ENCODE data around the gene OR2AE1.
A peak's percentile ranks its signal among the peaks of the same experiment; 100 is the strongest.
"Not testable (repeated sequence)": the region's sequence is repeated elsewhere in the genome, so short reads cannot be mapped to it uniquely, and the experiment has no call there.

Gene OR2AE1

GRCh38 chr7:99876933-99877332 is at the start of gene OR2AE1:
TSS of gene OR2AE1 (minus strand) at chr7:99877033. CDS start at chr7:99877033, 0 bp downstream.
- DNase-seq, result no peak

- DNase-seq, result no peak
Measured at GRCh38 chr7:99926321-99926720, 49.5 kb upstream of the OR2AE1 start.

GRCh38 chr7:99923200-99923599 is 46.4 kb upstream of the OR2AE1 start:
- no peak for DNase-seq

GRCh38 chr7:99920149-99920548 is 43.3 kb upstream of the OR2AE1 start:
- DNase-seq, result no peak

GRCh38 chr7:99919814-99920112 is 42.9 kb upstream of the OR2AE1 start:
- DNase-seq, result no peak

- DNase-seq, result peak; percentile 43
Measured at GRCh38 chr7:99918959-99919813, 42.4 kb upstream of the OR2AE1 start, which contains the start of gene TRIM4. TSS of gene TRIM4 (minus strand) at chr7:99919530. CDS start at chr7:99919401, 129 bp downstream.

GRCh38 chr7:99910976-99911375 is 34.1 kb upstream of the OR2AE1 start:
- DNase-seq, result no peak

- DNase-seq, result no peak
Measured at GRCh38 chr7:99901581-99901980, 24.7 kb upstream of the OR2AE1 start.

- DNase-seq, result no peak
Measured at GRCh38 chr7:99899830-99900519, 23.1 kb upstream of the OR2AE1 start.

- DNase-seq, result no peak
Measured at GRCh38 chr7:99898836-99899235, 22.0 kb upstream of the OR2AE1 start.

GRCh38 chr7:99898023-99898357 is 21.2 kb upstream of the OR2AE1 start:
- DNase-seq, result no peak

- DNase-seq, result no peak
Measured at GRCh38 chr7:99897322-99898022, 20.6 kb upstream of the OR2AE1 start.

GRCh38 chr7:99894738-99895137 is 17.9 kb upstream of the OR2AE1 start:
- no peak for DNase-seq

GRCh38 chr7:99893280-99893679 is 16.4 kb upstream of the OR2AE1 start:
- no peak for DNase-seq

GRCh38 chr7:99890348-99890747 is 13.5 kb upstream of the OR2AE1 start:
- not testable (repeated sequence) for DNase-seq

- not testable (repeated sequence) for DNase-seq
Measured at GRCh38 chr7:99888366-99888765, 11.5 kb upstream of the OR2AE1 start.

GRCh38 chr7:99881370-99881769 is 4.5 kb upstream of the OR2AE1 start:
- no peak for DNase-seq

- no peak for DNase-seq
Measured at GRCh38 chr7:99876491-99876890, 342 bp downstream of the OR2AE1 start.

GRCh38 chr7:99868246-99868645 is 8.6 kb downstream of the OR2AE1 start:
- DNase-seq, result no peak

- not testable (repeated sequence) for DNase-seq
Measured at GRCh38 chr7:99867477-99867876, 9.4 kb downstream of the OR2AE1 start.

GRCh38 chr7:99863847-99864440 is 12.9 kb downstream of the OR2AE1 start:
- no peak for DNase-seq

- DNase-seq, result no peak
Measured at GRCh38 chr7:99860281-99861127, 16.3 kb downstream of the OR2AE1 start.
